GM18519 (cell line): ENCODE data around the gene KLC1.

Experiments used
- ATAC-seq: cut with Tn5 transposase; IDR thresholded peaks from one replicate; pipeline ENCODE4 v1.9.1; 2021; ENCODE audit warnings: mild to moderate bottlenecking, moderate library complexity; ENCODE audit not compliant: unreplicated experiment, low FRiP score

The KLC1 gene

DNA sequence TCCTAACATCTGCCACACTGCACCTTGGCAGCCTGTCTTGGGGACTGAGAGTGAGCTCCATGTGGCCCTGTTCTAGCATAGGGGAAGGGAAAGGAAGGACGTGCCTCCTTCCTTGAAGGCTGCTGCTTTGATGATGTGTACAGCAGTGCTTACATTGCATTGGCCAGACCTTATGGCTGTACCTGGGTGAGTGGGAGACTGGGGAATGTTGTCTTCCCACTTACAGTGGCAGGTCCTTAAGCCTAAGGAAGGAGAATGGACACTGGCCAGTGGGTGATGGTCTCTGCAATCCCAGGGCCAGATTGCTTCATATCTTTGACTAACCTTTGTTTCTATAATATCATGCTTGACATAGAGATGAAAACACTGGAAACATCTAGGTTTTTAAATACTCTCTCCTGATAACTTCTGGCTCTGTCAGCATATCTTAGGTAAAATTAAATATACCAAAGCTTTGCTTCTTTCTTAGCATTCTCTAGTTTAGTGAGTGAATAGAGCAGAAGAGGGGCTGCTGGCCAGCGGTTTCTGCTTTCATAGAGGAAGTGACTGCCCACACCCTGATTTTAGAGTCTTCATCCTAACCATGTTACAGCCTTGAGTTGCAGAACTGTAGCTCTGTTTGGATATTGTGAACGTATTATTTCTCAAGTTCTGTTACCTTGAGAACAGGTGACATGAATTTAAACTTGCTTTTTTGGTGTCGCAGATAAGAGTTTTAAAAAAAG, 27.2 kb downstream of the KLC1 start:
- no peak for ATAC-seq

DNA sequence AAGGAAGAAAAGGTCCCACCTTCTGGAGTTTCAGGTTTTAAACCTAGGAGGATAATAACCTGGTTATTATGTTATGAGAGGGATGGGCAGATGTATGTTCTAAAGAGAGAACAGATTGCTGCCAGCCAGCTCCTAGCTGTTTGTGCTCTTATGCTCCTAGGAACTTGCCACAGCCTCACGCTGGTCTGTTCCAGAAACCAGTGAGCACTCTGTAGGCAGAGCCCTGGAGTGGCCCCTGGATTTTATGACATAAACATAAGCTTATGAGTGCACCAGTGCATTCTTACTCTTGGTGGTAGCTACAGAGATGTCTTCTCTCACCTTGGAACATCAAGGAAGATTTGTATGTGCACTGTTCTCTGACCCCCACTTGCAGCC, 27.7 kb downstream of the KLC1 start:
- ATAC-seq = no peak

GRCh38 chr14:103657471-103657870, 28.5 kb downstream of the KLC1 start:
- no peak for ATAC-seq

- no peak for ATAC-seq
Observed at GRCh38 chr14:103659631-103660030, 30.6 kb downstream of the KLC1 start.

DNA sequence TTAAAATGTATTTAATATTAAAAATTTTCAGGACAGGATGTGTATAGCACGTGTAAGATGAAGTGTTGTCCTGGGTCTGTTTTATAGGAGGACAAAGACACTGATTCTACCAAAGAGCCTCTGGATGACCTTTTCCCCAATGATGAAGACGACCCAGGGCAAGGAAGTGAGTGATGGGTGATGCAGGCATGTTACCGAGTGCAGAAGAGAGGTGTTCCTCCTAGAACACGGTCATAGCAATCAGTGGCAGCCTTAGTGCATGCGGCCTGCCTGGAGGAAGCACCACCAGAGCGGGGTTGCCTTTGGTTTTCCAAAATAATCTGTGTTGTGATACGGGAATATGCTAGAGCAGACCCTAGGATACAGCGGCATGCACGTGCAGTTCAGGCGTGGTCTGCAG, 33.0 kb downstream of the KLC1 start:
- no peak for ATAC-seq

DNA sequence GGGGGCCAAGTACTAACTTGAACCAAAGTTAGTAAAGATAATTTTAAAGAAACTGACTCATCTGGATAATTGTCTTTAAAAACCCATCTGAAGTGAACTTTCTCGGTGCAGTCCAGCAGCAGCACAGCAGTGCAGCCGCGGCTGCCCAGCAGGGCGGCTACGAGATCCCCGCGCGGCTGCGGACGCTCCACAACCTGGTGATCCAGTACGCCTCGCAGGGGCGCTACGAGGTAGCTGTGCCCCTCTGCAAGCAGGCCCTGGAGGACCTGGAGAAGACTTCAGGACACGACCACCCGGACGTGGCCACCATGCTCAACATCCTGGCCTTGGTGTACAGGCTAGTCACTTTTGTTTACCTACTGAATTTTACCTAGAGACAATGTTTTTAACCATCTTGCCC, 33.6 kb downstream of the KLC1 start:
- ATAC-seq = no peak

- no peak for ATAC-seq
Observed at GRCh38 chr14:103663506-103663905, 34.5 kb downstream of the KLC1 start.

- ATAC-seq = no peak
Observed at GRCh38 chr14:103667671-103668070, 38.7 kb downstream of the KLC1 start.

GRCh38 chr14:103668117-103668516, 39.1 kb downstream of the KLC1 start:
- no peak for ATAC-seq

DNA sequence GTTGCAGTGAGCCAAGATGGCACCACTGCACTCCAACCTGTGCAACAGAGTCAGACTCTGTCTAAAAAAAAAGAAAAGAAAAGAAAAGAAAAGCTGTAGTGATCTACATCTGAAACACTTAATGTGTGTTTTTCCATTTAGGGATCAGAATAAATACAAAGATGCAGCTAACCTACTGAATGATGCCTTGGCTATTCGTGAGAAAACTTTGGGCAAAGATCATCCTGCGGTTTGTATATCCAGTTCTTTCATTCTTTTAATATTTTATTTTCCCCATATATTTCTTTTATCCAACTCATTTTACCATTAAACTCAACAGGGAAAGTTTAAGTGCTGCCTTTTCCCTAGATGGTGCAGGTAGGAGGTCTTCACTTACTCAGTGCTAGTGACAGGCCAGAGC, 40.4 kb downstream of the KLC1 start:
- ATAC-seq = no peak

GRCh38 chr14:103671911-103672310, 42.9 kb downstream of the KLC1 start:
- ATAC-seq = no peak

- no peak for ATAC-seq
Observed at GRCh38 chr14:103675957-103676356, 46.9 kb downstream of the KLC1 start.

DNA sequence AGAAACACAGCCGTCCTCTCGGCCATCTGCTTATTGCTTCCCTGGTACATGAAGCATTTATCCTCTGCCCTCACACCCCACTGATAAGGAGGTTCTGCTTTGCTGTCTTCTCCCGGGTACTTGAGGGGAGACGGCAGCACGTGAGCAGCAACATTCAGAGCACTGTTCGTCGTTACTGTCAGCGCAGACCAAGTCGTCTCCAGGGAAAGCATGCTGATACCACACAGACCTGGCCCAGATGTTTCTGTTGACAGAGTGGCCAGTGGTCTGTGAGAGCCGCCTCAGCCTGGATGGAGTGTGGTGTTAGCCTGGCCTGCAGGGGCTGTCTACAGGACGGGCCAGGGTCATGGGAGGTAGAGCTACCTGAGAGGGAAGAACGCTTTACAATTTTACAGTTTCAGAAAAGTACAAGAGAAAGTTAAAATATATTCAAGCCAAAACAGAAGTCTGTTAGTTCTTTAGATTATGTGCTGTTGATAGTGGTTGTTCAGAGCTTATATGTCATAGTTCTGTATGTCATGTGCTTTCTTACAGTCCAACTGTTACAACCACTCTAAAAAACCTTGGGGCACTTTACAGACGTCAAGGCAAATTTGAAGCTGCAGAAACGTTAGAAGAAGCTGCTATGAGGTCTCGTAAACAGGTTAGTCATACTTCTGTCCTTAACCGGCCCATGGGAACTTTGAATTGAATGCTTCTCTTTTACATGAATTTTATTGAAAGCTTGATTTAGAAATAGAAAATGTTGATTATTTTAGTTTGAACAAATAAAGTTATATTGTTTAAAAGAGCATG, 48.1 kb downstream of the KLC1 start:
- ATAC-seq = no peak

DNA sequence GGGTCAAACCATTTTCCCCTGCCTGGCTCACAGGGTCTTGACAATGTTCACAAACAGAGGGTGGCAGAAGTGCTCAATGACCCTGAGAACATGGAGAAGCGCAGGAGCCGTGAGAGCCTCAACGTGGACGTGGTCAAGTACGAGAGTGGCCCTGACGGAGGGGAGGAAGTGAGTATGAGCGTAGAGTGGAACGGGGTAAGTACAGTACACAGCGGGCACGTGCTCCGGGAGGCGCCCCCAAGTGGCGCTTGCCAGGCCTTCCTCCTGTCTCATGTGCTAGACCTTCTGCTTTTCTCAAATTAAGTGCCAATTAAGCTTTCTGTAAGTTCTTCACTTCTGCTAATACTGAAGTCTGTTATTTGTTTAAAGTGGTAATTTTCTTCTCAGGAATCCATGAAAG, 50.3 kb downstream of the KLC1 start:
- no peak for ATAC-seq

GRCh38 chr14:103680491-103681231, 51.6 kb downstream of the KLC1 start:
- no peak for ATAC-seq

DNA sequence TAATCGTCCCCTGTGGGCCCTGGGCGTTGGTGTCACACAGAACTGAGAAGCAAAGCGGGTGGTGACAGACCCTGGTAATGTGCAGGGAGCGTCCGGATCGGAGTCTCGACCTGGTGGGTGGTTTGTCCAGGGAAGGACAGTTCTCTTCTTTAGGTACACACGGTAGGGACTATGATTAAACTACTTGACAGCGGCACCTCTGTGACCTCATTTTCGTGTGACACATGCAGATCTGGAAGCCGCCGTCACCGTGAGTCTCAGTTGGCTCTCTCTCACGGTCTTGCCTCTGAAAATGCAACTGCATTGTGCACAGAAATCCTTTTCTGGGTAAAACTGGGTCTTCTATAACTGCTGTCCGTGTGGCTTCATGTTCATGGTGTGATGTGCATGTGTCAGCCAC, 54.1 kb downstream of the KLC1 start:
- no peak for ATAC-seq

DNA sequence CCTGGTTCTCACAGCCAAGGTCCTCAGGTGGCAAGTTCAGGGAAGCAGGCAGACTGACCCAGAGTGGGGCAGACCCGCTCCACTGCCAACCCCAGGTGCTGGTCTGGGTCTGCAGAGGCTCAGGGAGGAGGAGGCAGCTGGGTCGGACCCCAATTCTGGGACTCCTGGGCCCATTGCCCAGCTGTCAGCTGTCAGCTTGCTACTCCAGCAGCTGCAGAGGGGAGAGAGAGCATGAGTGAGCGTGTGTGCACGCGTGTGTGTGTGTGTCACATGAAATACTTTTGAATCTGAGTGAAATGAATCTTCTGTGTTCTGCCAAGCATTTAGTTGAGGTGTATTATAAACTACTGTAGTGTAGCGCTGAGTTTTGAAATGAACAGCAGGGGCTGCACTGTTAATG, 55.5 kb downstream of the KLC1 start:
- ATAC-seq = no peak

- ATAC-seq = no peak
Observed at GRCh38 chr14:103684871-103685270, 55.9 kb downstream of the KLC1 start.

DNA sequence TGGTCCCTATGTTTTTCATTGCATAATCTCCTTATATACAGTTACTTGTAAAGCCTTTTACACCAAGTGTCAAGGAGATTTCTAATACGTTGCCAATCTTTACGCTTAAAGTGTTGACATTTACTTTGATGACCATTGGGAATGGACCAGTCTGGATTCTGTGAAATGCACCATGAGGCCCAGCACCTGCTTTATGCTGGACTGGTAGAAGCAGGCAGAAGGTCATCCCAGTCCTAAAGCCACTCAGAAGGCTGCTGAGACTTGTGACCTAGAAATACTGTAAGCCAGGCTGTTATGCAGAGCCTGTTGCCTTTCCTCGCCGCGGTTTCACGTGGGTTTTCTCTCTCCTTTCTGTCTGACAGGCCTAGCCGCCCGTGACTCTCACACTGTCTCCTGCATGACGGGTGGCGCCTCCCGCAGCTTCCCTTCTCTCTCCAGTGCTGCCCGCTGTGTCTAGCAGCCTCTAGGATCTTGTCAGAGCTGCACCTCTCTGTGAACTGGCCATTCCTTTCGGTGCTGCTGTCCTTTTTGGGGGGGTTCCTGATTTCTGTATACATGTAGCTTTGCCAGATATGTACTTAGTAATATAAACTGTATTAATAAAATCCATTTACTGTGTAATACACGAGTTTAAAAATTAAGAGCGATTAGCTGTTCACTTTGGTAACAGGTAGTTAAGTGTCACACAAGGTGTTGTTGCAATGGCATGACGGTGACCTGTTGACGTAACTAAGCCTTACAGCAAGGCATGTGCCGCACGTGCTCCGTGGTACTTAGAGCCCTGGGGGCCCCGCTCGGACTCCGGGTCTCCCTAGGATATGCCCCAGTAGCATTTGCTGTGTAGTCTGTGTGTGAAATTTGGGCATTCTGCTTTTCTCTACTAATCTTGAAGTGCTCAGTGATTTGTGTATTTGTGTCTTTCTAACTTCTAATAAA, 56.5 kb downstream of the KLC1 start:
- ATAC-seq = no peak

DNA sequence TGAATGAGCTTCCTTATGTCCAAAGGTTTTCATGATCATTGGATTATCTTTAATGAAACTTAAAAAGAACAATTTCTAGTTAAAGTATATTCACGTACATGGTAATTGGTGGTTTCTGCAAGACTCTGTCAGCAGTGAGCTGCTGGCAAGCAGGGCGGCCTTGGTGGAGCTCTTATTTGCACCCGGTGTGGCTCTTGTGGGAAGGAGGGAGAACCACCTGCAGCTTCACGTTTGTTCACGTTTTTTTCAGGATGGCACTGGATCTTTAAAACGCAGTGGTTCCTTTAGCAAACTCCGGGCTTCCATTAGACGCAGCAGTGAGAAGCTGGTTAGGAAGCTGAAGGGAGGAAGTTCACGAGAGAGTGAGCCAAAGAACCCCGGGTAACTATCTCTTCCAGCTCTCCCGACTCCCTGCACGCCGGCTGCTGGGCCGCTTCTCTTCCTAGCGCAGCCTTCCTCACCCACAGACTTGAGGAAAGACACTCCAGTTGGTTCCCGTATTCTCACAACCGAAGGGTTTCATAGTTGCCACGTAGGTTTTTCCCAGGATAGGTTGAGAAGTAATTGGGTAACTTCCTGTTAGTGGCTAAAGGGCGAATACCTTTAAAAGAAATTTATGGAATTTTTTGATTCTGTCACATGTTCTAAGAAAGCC, 57.9 kb downstream of the KLC1 start:
- no peak for ATAC-seq
